ENCODE data around the gene STK31.
"Not testable (repeated sequence)": the region's sequence is repeated elsewhere in the genome, so short reads cannot be mapped to it uniquely, and the experiment has no call there.

STK31 gene

GRCh38 chr7:23788843-23789242, 78.8 kb downstream of the STK31 start:
- DNase-seq (ENCODE audit: low read depth in 2 of 2), result no peak

GRCh38 chr7:23791721-23792120, 81.7 kb downstream of the STK31 start:
- DNase-seq (ENCODE audit: low read depth in 2 of 2), result no peak

- DNase-seq (ENCODE audit: low read depth in 2 of 2), result no peak
Observed at GRCh38 chr7:23802720-23803397, 92.8 kb downstream of the STK31 start.

- no peak for DNase-seq (ENCODE audit: low read depth in 2 of 2)
Observed at GRCh38 chr7:23804707-23805106, 94.7 kb downstream of the STK31 start.

- no peak for DNase-seq (ENCODE audit: low read depth in 2 of 2)
Observed at GRCh38 chr7:23808421-23808820, 98.4 kb downstream of the STK31 start.

GRCh38 chr7:23810099-23810498, 100.1 kb downstream of the STK31 start:
- no peak for DNase-seq (ENCODE audit: low read depth in 2 of 2)

GRCh38 chr7:23811540-23811939, 101.5 kb downstream of the STK31 start:
- DNase-seq (ENCODE audit: low read depth in 2 of 2), result no peak

- not testable (repeated sequence) for DNase-seq (ENCODE audit: low read depth in 2 of 2)
Observed at GRCh38 chr7:23828125-23828524, 118.1 kb downstream of the STK31 start.

- DNase-seq (ENCODE audit: low read depth in 2 of 2), result not testable (repeated sequence)
Observed at GRCh38 chr7:23832733-23833132, 122.7 kb downstream of the STK31 start.

GRCh38 chr7:23833405-23833804, 123.4 kb downstream of the STK31 start:
- no peak for DNase-seq (ENCODE audit: low read depth in 2 of 2)

- DNase-seq (ENCODE audit: low read depth in 2 of 2), result not testable (repeated sequence)
Observed at GRCh38 chr7:23844837-23845236, 134.8 kb downstream of the STK31 start.

GRCh38 chr7:23852135-23852534, 142.1 kb downstream of the STK31 start:
- DNase-seq (ENCODE audit: low read depth in 2 of 2), result no peak

GRCh38 chr7:23852988-23853387, 143.0 kb downstream of the STK31 start:
- DNase-seq (ENCODE audit: low read depth in 2 of 2), result no peak

- no peak for DNase-seq (ENCODE audit: low read depth in 2 of 2)
Observed at GRCh38 chr7:23863209-23863787, 153.3 kb downstream of the STK31 start.

GRCh38 chr7:23864973-23865372, 155.0 kb downstream of the STK31 start:
- no peak for DNase-seq (ENCODE audit: low read depth in 2 of 2)

GRCh38 chr7:23873306-23873705, 163.3 kb downstream of the STK31 start:
- no peak for DNase-seq (ENCODE audit: low read depth in 2 of 2)

- not testable (repeated sequence) for DNase-seq (ENCODE audit: low read depth in 2 of 2)
Observed at GRCh38 chr7:23876526-23876925, 166.5 kb downstream of the STK31 start.
